ENCODE results near the gene CTNNB1.

Gene CTNNB1

DNA sequence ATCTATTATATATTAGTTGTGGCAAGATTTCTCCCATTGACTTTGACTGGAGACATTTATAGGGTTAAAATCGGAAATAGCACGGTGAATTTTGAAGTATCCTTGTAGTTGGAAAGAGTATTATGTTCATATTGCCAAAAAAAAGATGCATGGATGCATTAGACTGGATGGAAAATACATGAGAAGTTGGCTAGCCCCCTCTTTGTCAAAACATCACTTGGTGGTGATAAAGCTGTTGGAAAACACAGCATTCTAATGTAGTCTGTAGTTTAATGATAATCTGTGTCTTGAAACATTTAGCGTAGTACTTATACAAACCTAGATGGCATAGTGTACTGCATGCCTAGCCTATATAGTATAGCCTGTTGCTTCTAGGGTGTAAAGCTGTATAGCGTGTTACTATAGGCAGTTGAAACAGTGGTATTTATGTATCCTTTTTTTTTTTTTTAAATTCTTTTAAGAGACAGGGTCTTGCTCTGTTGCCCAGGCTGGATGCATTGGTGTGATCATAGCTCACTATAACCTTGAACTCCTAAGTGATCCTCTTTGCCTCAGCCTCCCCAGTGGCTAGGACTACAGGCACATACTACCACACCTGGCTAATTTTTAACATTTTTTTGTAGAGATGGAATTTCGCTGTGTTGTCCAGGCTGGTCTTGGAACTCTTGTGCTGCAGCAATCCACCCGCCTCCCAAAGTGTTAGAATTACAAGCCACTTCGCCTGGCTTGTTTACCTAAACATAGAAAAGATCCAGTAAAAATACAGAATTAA lies 21.8 kb downstream of the CTNNB1 start:
- no peak for DNase-seq

DNA sequence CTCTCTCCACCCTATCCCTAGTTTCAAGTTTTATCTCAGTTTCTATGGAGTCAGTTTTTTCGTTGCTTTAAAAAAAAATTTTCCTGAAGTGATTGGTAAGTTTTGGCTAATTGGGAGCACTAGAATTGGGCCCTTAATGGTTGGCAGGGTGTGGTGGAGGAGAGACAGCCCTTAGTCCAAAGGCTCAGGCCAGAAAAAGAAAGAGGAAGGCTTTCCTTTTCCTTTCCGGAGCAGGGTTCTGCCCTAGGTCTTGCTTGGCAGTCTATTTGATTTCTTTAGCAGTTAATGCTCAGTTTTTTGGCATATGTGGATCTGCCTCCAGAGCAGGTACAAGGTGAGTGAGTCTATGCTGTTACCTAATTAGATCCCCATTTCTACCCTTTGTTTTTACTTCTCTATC lies 22.7 kb downstream of the CTNNB1 start:
- DNase-seq = no peak

DNA sequence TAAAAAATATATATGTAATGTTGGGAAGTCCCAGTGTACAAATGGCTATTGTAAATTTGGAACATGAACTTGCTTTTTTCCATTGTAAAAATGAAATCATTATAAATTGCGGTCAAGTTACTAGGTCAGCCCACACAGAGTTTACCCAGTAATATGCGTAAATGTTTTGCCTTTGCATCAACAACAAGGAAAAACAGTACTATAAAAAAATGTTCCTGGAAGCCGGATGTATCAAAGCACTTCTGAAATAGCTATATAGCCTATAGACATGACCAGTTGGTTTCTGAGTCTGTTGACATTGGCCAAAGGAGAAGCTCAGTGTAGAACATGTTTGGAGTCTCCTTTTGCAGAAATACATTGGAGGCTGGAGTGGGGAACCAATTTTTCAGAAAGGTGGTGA lies 23.2 kb downstream of the CTNNB1 start:
- no peak for DNase-seq

DNA sequence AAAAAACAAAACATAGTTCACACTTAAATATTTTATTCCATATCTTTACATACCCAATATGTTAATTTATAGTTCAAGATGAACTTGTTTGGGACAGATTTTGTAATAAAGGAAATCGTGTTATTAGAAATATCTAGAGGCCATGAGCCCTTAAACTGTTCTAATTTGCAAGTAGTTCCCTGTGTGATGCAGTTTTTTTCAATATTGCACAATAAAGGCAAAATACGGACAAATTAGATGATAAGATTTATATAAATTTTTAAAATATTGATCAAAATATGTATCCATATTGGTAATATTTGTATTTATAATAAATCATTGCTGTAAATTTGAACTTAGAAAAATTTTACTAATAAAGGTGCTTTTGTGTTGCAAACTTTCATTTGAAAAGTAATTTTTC lies 23.8 kb downstream of the CTNNB1 start:
- DNase-seq = no peak

DNA sequence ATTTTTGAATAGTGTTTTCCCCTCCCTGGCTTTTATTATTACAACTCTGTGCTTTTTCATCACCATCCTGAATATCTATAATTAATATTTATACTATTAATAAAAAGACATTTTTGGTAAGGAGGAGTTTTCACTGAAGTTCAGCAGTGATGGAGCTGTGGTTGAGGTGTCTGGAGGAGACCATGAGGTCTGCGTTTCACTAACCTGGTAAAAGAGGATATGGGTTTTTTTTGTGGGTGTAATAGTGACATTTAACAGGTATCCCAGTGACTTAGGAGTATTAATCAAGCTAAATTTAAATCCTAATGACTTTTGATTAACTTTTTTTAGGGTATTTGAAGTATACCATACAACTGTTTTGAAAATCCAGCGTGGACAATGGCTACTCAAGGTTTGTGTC lies 24.4 kb downstream of the CTNNB1 start:
- DNase-seq = no peak

DNA sequence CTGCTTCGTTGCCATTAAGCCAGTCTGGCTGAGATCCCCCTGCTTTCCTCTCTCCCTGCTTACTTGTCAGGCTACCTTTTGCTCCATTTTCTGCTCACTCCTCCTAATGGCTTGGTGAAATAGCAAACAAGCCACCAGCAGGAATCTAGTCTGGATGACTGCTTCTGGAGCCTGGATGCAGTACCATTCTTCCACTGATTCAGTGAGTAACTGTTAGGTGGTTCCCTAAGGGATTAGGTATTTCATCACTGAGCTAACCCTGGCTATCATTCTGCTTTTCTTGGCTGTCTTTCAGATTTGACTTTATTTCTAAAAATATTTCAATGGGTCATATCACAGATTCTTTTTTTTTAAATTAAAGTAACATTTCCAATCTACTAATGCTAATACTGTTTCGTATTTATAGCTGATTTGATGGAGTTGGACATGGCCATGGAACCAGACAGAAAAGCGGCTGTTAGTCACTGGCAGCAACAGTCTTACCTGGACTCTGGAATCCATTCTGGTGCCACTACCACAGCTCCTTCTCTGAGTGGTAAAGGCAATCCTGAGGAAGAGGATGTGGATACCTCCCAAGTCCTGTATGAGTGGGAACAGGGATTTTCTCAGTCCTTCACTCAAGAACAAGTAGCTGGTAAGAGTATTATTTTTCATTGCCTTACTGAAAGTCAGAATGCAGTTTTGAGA lies 25.0 kb downstream of the CTNNB1 start:
- no peak for DNase-seq

DNA sequence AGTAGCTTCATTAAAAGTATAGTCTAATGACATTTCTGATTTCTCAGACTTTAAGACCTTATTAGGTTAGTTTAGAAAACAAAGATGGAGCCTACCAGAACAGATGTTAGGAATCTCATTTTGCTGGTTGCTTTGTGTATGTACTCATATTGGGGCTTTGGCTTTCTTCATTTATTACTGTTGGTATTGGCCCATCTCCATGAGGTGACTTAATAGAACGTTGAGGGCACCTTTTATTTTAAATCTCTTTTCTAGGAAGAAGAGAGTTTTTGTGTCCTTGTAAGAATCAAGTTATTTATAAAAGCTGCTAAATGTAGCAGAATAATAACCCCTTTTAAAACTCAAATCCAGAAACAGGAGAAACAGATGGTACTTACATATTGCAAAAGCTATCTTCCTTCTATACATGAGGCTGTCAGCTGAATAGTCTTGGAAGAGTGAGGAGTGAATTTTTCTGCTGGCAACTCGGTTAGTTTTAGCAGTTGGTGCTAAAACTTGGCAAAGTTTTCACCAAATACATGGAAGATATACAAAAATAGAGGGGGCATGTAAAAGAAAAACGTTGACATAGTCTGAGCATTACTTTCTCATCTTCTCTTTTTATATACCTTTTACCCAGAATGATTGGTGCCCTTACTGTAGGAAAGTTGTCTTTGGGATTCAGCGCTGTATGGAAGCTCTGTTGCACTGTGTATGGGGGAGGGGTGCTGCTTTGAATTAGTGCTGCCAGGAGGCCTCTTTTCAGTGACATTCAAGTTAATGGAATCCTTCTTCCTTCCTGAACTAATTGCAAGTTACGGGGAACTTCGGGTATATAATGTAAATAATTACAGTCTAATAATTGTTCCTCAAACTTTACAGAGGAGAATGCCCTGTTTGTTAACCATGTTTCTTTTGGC lies 35.8 kb downstream of the CTNNB1 start:
- no peak for DNase-seq

DNA sequence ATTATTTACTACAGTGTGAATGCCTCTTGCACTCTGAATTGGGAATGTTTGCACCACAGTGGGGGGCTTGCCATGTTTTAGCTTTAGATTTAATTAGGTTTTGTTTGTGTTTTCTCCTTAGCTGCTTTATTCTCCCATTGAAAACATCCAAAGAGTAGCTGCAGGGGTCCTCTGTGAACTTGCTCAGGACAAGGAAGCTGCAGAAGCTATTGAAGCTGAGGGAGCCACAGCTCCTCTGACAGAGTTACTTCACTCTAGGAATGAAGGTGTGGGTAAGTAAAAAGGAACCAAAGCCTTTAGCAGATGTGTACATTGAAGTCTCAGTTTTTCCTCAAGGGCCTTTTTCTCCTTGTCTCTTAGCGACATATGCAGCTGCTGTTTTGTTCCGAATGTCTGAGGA lies 36.9 kb downstream of the CTNNB1 start:
- no peak for DNase-seq

DNA sequence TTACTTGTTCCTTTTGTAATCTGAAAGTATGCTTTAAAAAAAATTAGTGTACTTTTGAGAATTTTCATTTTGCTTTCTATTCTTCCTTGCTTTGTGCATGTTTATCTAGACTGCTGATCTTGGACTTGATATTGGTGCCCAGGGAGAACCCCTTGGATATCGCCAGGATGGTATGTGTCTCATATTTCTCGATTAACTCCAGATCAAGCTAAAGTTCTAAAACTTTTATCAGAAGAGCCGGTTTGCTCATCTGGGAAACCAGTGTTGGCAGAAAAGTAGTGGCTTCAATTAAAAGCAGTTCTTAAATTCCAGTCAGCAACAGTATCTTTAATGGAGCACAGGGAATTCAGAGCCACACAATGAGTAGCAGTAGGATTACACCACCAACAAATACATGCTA lies 38.6 kb downstream of the CTNNB1 start:
- DNase-seq = no peak

DNA sequence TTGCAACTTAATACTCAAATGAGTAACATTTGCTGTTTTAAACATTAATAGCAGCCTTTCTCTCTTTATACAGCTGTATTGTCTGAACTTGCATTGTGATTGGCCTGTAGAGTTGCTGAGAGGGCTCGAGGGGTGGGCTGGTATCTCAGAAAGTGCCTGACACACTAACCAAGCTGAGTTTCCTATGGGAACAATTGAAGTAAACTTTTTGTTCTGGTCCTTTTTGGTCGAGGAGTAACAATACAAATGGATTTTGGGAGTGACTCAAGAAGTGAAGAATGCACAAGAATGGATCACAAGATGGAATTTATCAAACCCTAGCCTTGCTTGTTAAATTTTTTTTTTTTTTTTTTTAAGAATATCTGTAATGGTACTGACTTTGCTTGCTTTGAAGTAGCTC lies 40.3 kb downstream of the CTNNB1 start:
- no peak for DNase-seq

DNA sequence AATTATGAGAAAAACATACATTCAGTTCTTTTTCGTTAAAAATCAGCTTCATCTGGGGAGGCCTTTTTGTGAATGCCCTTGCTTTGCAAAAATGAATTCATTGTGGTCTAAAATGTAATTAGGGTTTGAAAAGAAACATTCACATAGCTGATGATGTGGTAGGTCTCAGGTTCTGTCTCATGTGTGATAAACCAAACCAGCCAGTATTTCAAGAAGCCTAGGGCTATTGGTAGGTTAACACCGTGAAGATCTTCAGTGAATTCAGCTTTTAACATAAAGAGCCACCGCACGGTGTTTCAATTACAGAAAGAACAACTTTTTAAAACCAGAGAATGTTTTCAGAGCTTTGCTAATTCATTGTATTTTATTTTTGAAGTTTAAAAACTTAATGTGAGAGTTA lies 41.9 kb downstream of the CTNNB1 start:
- DNase-seq = no peak

DNA sequence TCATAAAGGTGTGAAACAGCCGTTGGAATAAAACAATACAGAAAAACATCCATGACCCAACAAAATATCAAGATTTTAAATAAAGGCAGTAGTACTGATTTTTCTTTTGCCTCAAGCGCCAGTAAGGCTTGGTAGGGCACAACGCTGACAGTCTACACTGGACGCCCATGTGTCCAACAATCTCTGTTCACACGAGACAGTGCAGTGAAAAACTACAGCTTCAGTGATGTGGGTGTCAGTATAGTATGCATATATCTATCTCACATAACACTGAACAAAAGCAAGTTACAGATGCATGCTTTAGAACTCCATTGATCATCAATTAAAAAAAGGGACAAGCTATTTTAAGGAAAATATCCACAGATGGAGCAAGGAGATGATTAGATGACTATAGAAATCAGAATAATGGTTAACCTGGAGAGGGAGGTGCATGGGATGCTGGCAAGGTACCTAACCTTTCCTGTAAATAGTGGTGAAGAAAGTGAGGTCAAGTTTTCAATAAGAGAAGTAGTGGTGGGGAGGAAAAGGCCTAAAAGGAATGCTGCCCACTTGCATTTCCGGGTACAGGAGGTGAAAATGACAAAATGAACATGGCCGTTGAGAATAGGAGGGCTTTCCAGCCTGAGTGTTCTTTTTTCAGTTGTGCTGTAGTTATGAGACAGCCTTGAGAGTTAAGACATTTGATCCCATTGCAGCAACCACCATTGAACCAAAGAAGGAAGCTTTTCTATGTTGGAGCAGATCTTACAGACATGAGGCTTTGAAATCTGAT lies 42.7 kb downstream of the CTNNB1 start:
- no peak for DNase-seq

DNA sequence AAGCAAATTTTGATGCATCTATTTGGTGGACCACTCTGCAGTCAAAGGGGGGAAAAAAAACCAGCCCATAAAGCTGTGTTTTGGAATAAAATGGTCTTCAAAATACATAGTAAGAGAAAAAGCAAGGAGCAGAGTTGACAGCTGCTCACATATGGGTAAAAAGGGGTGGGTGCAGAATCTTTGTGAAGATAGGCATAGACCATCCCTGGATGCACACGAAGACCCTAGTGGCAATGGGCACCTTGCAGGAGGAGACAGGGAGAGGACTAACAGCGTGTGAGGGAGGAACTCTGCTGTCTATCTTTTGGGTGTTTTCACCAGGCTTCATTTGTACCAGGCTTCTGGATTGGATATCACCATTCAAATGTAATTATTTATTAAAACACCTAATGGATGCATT lies 43.9 kb downstream of the CTNNB1 start:
- DNase-seq = no peak

DNA sequence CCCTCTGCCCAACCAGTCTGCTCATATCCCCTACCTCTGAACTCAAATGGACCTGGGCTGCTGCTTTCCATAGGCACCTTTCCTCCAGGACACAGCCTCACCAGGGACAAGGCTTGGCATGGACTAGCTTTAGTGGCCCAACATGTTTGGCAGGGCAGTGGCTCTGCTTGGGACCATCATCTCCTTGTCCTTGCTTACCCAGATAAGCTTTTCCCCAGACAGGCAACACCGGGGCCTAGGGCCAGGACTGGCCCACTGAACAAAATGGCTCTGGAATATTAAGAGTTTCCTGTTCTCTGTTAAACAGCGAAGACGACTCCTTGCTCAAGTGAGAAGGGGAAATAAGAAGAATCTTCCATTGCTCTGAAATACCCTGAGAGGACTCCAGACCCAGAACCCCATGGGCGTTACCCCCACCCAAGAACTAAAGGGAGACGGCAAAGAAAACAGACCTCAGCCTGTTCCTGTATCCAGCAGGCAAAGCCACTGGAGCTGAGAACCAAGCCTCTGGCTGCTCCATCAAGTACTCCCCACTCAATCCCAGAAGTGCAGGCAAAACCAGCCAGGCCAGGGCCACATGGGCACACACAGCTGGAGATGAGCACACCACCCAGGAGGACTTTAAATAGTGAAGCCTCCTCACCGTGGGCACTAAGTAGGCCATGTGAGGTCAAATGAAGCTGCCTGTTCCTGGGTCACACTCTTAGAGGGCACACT lies 45.5 kb downstream of the CTNNB1 start:
- no peak for DNase-seq

DNA sequence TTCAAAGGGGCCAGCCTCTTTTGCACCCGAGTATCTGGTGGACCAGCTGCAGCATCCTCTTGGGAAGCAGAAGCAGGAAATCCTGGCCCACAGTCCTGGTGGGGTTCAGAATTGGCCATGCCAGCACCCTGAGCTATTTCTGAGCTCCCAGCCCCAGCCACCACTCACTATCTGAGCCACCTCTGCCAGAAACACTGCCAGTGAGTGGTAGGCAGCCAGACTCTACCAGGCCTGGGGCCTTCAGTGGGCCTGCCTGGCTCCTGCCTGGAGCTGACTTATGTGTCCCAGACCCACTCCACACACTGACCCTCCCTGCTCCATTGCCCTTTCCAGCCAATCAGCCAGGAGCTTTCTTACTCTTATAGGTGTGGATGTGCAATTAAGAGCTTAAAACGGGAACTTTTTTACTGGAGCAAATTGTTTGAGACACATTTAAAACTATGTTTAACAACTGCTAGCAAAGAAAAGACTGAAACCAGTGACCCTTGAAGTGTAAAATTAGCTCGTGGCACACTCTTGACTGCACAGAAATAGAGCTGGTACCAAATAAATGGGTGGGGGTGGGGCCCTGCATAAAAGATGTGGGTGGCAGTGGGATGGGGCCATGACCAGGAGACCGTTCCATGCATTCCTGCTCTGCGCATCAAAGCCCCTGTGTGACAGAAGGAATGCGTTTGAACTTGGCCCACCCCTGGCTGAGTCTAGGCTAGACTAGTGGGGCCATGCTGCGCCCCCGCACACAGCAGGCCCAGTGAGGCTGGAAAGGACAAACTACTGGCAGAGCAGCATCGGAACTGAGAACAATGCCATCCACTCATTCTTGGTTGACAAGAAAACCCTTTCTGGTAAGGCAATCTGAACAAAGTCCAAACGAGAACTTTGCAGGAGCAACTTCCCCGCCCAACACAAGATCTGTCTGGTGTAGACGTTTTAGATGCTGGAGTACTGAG lies 48.0 kb downstream of the CTNNB1 start:
- no peak for DNase-seq

DNA sequence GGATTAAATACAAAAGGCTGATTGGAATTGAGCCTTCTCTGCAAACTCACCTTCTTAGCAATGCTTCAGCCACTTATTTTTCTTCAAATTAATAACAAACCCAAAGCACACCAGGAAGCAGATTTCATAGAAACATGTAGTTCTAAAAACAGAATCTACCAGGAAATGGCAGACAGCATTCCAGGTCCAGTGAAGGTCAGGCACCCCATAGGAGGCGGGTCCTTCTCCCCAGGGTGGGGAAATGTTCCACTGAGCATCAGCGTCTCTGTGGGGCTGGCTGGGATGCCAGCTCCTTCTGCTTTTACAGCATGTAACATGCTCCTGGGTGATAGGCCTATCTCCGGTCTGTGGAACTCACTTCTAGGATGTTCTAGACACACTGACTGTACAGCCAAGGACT lies 49.2 kb downstream of the CTNNB1 start:
- DNase-seq = no peak

DNA sequence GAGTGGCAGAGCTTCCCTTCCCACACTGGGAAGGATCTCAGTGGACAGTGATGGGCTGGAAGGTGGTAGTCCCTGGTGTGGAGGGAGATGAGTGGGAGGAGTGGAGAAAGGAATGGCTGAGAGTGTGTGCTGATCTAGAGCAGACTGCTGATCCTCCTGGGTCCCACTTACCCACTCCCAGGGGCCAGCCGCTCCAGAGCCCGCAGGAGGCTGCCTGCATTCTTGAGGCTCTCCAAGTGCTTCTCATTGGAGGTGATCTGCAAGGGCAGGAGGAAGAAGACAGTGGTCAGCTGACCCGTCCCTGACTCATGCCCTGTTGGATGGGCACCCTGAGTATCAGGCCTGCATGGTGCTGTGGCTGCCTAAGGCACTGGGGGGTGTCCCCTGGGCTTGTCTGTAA lies 50.0 kb downstream of the CTNNB1 start:
- no peak for DNase-seq

DNA sequence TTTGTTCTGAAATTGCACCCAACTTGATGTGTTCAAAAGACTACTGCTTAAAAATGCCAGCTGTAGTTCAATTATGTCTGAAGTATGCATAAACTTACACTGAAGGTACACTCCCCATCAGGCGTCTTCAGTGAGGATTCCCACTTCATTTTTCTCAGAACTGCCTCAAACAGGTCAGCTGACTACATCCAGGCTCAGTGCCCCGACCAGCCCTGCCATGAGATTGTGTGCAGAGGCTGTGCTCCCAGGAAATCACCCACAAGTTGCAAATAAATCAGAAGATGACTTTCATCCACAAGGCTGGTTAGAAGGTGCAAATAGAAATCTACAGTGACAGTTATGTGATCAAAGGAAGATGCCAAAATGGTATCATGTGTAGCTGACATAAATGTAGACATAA lies 51.5 kb downstream of the CTNNB1 start:
- DNase-seq = no peak

DNA sequence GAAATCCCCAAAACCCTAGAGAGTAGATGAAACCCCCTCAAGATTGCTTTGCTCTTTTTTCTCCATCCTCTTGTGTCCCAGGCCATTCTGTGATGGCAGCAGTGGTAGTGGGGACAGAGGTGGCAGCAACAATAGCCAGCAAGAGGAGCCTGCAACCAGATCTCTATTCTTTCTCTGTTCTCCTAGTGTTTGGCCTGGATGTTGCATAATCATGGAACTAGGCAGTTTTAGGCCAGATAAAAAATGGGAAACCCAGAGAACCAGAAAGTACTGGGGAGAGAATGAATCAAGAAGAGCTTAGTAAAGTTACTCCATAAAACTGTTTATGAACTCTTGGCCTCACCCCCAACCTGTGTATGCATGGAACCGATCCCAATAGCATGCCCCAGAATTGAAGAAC lies 52.3 kb downstream of the CTNNB1 start:
- DNase-seq = no peak

DNA sequence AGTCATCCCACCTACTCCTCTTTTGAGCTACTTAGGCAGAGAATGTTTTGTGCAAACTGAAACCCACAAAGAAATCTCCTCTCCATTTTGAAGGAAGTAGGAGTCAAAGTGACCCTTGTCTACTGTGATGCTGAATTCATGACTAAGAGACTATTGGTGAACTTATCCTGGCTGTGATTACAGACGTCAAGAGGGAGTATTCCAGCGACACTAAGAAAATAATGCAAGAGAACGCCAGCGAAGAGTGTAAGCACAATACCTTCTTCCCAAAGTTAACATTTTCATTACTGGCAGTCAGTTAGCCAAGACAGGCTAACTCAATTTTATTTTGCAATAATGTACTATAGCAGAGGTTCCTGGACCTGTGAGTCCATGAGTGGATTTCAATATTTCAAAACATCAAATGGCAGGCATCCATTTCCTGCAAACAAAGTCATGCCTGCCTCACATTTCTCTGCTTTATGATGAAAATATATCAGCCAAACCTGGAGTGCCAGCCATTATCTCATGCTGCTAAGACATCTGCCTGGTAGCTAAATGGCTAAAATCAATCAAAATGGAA lies 59.0 kb downstream of the CTNNB1 start:
- no peak for DNase-seq
